ENCODE data around the gene CDHR1. TPM values are rescaled to one million over a fixed set of nuclear protein-coding genes. Genes with fewer than 3 reads are reported as not detected.
A peak's percentile ranks its signal among the peaks of the same experiment; 100 is the strongest.

CDHR1 gene
- total RNA-seq, 1 donor from 2014 or later, result 6.1 TPM

- H3K9me3 Mint-ChIP-seq (ENCODE audit: unreplicated experiment), result no peaks in the 10 kb centered on the region
- H3K27ac Mint-ChIP-seq (ENCODE audit: unreplicated experiment), result no peak overlapping the region
- H3K27me3 Mint-ChIP-seq (ENCODE audit: unreplicated experiment), result peaks cover 8% of the 10 kb centered on the region
- H3K4me3 Mint-ChIP-seq (ENCODE audit: unreplicated experiment), result no peak overlapping the region
- H3K36me3 Mint-ChIP-seq (ENCODE audit: unreplicated experiment), result no peaks in the 10 kb centered on the region
- TF ChIP-seq CTCF (IDR thresholded peaks at IDR 0.05; ENCODE audit: partially characterized antibody, unreplicated experiment), result no peak
- peaks cover 2% of the 10 kb centered on the region for H3K4me1 Mint-ChIP-seq (ENCODE audit: low read depth, unreplicated experiment)
- no peak for DNase-seq
Measured at GRCh38 chr10:84191106-84191505, 3.2 kb upstream of the CDHR1 start.

GRCh38 chr10:84193327-84193726 lies 1.0 kb upstream of the CDHR1 start:
- no peak for DNase-seq
- TF ChIP-seq CTCF (IDR thresholded peaks at IDR 0.05; ENCODE audit: partially characterized antibody, unreplicated experiment), result no peak
- Mint-ChIP-seq H3K27me3 (ENCODE audit: unreplicated experiment) (peaks cover 16% of the 10 kb centered on the region), H3K4me3 (ENCODE audit: unreplicated experiment) (no peak overlapping the region), H3K9me3 (ENCODE audit: unreplicated experiment) (no peaks in the 10 kb centered on the region), H3K27ac (ENCODE audit: unreplicated experiment) (no peak overlapping the region), H3K36me3 (ENCODE audit: unreplicated experiment) (no peaks in the 10 kb centered on the region), H3K4me1 (ENCODE audit: low read depth, unreplicated experiment) (peaks cover 2% of the 10 kb centered on the region)

- TF ChIP-seq CTCF (IDR thresholded peaks at IDR 0.05; ENCODE audit: partially characterized antibody, unreplicated experiment), result no peak
- peaks cover 2% of the 10 kb centered on the region for H3K4me1 Mint-ChIP-seq (ENCODE audit: low read depth, unreplicated experiment)
- DNase-seq, result no peak
- H3K36me3 Mint-ChIP-seq (ENCODE audit: unreplicated experiment), result no peaks in the 10 kb centered on the region
- peak overlapping the region; percentile 68 for H3K4me3 Mint-ChIP-seq (ENCODE audit: unreplicated experiment)
- H3K27me3 Mint-ChIP-seq (ENCODE audit: unreplicated experiment), result peaks cover 19% of the 10 kb centered on the region
- H3K9me3 Mint-ChIP-seq (ENCODE audit: unreplicated experiment), result no peaks in the 10 kb centered on the region
- H3K27ac Mint-ChIP-seq (ENCODE audit: unreplicated experiment), result no peak overlapping the region
Measured at GRCh38 chr10:84193846-84194423, 402 bp upstream of the CDHR1 start.

- Mint-ChIP-seq H3K4me3 (ENCODE audit: unreplicated experiment) (peak overlapping the region; percentile 69), H3K27me3 (ENCODE audit: unreplicated experiment) (peaks cover 22% of the 10 kb centered on the region), H3K4me1 (ENCODE audit: low read depth, unreplicated experiment) (peaks cover 2% of the 10 kb centered on the region), H3K36me3 (ENCODE audit: unreplicated experiment) (no peaks in the 10 kb centered on the region), H3K9me3 (ENCODE audit: unreplicated experiment) (peaks cover 3% of the 10 kb centered on the region), H3K27ac (ENCODE audit: unreplicated experiment) (no peak overlapping the region)
- no peak for TF ChIP-seq CTCF (IDR thresholded peaks at IDR 0.05; ENCODE audit: partially characterized antibody, unreplicated experiment)
- no peak for DNase-seq
Measured at GRCh38 chr10:84195044-84195830, 900 bp downstream of the CDHR1 start.

- H3K27ac Mint-ChIP-seq (ENCODE audit: unreplicated experiment), result no peak overlapping the region
- H3K4me1 Mint-ChIP-seq (ENCODE audit: low read depth, unreplicated experiment), result peaks cover 3% of the 10 kb centered on the region
- H3K36me3 Mint-ChIP-seq (ENCODE audit: unreplicated experiment), result no peaks in the 10 kb centered on the region
- DNase-seq, result no peak
- TF ChIP-seq CTCF (IDR thresholded peaks at IDR 0.05; ENCODE audit: partially characterized antibody, unreplicated experiment), result no peak
- peaks cover 3% of the 10 kb centered on the region for H3K9me3 Mint-ChIP-seq (ENCODE audit: unreplicated experiment)
- H3K4me3 Mint-ChIP-seq (ENCODE audit: unreplicated experiment), result no peak overlapping the region
- peaks cover 22% of the 10 kb centered on the region for H3K27me3 Mint-ChIP-seq (ENCODE audit: unreplicated experiment)
Measured at GRCh38 chr10:84196083-84196482, 1.7 kb downstream of the CDHR1 start.
